Hematopoietic multipotent progenitor cell treated with erythropoietin and hydrocortisone succinate and interleukin-3 and kit ligand, for 8 days (in vitro differentiated cells): ENCODE data around the gene SMIM7.
"Not testable (repeated sequence)": the region's sequence is repeated elsewhere in the genome, so short reads cannot be mapped to it uniquely, and the experiment has no call there.

ENCODE experiments used
- DNase-seq: peaks from one replicate; pipeline ENCODE4 v3.0.0-alpha.2; 2015

The SMIM7 gene

DNA sequence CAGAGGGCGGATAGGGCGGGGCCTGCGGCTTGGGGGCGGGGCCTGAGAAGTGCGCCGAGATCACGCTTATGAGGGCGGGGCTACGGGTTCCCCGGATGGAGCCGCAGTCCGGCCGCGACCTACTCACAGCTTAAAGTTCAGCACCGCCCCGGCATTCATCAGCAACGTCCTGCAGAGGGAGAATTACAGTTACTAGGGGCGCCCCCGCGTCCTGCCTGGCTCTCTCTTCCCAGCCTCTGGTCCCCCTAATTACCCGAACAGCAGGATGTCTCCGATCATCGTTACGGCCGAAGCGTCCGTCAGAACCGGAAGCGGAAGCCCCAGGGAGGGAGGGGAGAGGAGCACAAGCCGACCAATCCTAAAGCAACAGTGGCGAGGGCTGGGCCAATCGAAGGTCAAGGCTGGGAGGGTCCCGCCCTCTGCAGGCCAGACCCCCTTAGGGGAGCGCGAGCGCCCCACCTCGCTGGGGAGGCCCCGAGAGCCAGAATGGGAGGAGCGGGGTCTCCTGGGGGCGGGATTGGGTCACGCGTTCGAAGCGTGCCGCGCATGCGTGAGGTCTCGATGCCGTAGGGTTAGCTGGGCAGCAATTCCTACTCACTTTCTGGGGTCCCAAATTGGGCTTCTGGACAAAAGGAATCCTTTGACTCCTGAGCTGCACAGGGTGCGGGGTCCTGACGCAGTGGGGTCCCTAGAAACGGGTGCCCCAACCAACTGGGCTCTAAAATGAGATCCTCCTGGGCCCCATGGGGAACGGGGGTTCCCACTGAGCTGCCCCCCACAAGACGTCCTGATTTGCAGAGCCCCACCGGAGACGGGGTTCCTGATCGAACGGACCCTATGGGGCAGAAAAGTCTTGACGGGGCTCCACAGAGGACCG, at the start of gene SMIM7:
TSS of gene SMIM7 (minus strand) at position 313 of the 877 bp plus-strand sequence. CDS start at position 279, 34 bp downstream.
- DNase-seq, result peak; percentile 99

DNA sequence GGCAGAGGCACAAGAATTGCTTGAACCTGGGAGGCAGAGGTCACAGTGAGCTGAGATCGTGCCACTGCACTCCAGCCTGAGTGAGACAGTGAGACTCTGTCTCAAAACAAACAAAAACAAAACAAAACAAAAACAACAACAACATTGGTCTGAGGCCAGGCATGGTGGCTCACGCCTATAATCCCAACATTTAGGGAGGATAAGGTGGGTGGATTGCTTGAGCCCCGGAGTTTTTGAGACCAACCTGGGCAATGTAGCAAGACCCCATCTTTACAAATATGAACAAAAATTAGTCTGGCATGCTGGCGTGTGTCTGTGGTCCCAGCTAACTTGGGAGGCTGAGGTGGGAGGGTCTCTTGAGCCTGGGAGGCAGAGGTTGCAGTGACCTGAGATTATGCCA, 43.7 kb upstream of the SMIM7 start:
- DNase-seq, result no peak

DNA sequence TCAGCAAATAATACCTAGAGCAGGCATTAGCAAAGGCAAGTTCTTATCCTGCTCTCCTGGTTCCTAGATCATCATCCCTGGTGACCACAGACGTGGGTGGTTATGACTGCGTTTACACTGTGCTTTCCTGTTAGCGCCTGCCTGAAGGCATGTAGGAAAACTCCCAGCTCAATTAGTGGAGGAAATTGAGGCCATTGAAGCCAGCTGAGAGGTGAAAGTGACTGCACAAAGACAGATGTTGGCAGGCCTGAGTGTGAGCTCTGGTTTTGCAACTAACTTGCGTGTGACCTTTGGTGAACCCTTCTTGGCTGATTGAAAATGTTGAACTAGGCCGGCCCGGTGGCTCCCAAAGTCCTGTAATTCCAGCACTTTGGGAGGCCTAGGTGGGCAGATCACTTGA, 42.2 kb upstream of the SMIM7 start:
- no peak for DNase-seq

DNA sequence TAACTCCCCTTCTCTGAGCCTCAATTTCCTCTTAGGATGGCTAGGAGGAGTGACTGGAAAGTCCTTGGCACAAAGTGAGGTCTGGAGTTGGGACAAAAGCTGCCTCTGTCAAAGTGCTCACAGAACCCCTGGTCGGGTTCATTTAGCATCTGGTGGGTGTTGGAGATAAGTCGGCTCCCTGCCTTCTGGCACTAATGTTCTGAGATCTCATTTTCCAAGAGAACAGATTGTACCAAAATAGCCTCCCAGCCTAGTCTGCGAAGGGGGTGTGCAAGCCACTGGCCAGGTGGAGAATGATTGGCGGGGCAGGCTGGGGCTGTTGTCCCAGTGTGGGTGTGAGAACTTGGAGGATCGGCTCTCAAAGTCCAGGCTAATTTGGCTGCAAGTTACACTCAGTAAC, 39.0 kb upstream of the SMIM7 start:
- no peak for DNase-seq

DNA sequence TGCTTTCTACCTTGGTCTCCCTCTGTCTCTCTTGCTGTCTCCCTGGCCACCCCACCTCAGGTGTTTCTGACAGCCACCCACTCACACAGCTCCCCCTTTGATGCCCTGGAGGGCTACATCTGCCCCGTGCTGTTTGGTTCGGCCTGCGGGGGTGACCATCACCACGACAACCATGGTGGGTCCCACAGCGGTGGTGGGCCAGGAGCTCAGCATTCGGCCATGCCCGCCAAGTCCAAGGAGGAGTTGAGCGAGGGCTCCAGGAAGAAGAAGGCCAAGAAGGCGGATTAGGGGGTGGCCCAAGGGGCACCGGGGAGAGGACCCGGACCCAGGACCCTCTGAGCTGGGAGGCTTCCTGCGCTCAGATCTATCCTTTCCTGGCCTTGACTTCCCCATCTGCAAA, 28.1 kb upstream of the SMIM7 start:
- no peak for DNase-seq

DNA sequence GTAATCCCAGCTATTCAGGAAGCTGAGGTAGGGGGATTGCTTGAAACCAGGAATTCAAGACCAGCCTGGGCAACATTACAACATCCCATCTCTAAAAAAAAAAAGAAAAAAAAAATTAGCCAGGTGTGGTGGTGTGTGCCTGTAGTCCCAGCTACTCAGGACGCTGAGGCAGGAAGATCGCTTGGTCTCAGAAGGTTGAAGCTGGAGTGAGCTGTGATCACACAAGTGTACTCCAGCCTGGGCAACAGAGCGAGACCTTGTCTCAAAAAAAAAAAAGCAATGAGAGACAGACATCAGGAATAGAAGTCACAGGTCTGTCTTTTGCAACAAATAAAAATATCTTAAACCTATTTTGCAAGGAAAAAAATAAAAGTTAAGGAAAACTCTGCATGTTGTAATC, 24.3 kb upstream of the SMIM7 start:
- DNase-seq, result no peak

DNA sequence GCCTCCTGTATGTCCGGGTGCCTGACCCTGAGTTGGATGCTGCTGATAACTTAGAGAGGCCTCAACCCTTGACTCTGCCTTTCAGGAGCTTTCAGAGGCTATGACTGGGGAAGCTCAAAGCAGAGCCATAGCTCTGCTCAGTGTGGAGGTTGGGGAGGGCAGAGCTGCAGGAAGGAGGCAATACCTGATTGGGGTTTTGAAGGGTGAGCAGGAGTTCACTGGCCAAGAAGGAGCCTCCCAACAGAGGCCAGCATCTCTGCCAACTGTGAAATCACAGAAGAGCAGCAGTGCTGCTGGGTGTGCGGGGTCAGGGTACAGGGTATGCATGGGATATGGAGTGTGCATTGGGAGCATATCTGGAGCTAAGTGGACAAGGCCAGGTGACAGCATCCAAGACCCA, 22.6 kb upstream of the SMIM7 start:
- DNase-seq, result no peak

DNA sequence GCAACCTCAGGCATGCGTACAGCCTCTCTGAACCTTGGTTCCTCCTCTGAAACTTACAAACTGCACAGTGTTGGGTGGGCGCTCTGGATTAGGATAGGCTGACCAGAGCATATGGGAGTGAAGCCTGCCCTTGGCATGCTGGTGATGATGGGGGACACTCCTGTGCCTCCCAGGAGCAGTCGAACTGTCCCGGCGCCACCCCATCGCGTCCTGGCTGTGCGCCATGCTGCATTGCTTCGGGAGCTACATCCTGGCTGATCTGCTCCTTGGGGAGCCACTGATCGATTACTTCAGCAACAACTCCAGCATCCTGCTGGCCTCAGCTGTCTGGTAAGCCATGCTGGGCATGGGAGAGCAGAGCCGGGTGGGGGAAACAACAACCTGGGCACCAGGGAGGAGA, 19.9 kb upstream of the SMIM7 start:
- no peak for DNase-seq

DNA sequence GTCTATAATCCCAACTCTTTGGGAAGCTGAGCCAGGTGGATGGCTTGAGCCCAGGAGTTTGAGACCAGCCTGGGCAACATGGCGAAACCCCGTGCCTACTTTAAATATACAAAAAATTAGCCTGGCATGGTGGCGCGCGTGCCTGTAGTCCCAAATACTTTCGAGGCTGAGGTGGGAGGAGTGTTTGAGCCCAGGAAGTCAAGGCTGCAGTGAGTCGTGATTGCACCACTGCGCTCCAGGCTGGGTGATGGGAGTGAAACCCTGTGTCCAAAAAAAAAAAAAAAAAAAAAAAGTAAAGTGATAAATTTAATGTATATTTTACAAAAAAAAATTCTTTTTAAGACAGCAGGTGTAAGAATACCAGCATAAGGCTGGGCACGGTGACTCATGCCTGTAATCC, 18.6 kb upstream of the SMIM7 start:
- DNase-seq, result no peak

DNA sequence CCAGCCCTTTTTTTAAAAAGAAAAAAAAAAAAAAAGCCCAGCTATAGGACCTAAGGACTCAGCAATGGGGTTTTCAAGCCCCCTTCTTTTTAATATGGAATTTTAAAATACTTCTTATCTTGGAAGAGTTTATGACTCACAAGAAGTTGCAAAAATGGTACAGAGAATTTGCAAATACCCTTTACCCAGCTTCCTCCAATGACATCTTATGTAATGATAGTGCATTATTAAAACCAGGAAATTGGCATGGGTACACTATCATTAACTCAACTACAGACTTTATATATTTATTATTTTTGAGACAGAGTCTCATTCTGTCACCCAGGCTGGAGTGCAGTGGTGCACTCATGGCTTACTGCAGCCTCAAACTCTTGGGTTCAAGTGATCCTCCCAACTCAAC, 17.1 kb upstream of the SMIM7 start:
- no peak for DNase-seq

DNA sequence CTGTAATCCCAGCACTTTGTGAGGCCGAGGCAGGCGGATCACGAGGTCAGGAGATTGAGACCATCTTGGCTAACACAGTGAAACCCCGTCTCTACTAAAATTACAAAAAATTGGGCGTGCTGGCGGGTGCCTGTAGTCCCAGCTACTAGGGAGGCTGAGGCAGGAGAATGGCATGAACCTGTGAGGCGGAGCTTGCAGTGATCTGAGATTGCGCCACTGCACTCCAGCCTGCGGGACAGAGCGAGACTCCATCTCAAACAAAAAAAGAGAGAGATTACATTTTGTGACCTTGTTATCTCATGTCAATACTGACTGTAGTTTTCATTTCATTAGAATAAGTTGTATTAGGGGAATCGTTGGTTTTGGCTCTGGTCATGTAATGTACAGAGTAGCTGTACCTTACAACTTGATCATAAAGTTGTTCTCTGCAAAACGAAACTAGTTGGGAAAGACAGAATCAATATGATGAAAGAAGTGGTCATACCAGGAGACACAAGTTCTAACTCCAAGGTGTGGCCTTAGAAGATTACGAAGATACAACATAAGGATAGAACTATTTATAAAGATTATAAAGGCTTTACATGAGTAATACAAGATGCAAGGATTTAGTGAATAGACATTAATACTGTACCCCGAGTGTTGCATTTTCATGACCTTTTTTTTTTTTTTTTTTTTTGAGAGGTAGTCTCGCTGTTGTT, 16.3 kb upstream of the SMIM7 start:
- DNase-seq, result no peak

DNA sequence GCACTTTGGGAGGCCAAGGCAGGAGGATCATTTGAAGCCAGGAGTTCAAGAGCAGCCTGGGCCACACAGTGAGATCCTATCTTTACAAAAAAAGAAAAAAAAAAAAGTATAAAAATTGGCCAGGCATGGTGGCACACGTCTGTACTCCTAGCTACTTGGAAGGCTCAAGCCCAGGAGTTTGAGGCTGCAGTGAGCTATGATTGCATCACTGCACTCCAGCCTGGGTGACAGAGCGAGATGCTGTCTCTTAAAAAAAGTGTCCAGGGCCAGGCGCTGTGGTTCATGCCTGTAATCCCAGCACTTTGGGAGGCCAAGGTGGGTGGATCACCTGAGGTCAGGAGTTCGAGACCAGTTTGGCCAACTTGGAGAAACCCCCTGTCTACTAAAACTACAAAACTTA, 13.9 kb upstream of the SMIM7 start:
- not testable (repeated sequence) for DNase-seq

DNA sequence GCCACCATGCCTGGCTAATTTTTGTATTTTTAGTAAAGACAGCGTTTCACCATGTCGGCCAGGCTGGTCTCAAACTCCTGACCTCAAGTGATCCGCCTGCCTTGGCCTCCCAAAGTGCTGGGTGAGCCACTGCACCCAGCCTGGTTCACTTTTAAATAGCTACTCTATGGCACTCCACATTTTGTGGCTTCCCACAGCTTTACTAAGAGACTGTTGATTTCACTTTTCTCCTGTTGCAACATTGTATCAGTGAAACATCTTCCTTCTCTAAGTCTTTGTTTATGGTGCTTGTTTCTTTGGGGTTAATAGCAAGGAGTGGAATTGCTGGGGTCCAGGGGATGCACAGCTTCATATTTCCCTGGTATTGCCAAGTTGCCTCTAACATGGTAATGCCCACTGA, 13.3 kb upstream of the SMIM7 start:
- no peak for DNase-seq

DNA sequence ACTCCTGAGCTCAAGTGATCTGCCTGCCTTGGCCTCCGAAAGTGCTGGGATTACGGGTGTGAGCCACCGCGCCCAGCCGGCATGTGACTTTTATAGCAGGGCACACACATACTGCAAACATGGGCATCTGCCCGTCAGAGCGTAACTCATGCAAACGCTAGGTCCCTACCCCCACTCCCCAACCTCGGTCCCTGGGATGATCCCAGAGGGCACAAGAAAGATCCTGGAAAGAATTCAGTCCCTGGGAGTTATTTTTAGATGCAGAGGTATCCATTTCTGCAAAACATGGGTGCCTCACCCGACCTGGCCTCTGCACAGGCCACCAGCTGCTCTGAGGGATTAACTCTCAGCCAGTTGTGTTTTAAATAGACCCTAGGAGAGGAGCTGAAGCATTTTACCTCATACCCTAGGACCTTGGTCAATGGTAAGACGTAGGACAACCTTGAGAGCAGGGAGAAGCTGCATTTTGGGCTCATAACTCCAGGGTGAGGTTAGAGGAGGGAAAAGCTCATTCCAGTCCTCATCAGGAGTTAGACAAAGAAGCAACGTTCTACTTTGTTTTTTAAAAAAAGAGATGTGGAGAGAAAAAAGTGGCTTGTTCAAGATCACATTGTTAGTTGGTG, 11.8 kb upstream of the SMIM7 start:
- no peak for DNase-seq

DNA sequence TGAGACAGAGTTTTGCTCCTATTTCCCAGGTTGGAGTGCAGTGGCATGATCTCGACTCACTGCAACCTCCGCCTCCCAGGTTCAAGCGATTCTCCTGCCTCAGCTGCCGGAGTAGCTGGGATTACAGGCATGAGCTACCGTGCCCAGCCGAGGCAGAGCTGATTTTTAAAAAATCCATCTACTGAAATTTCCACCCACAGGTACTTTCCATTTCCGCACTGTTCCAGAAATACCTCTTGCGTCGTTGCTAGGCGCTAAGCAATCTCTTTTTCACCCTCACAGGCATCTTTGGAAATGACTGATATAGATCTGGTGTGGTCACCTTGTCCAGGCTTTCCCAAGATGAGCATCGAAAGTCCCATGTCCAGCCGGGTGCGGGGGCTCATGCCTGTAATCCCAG, 10.3 kb upstream of the SMIM7 start:
- DNase-seq, result no peak

DNA sequence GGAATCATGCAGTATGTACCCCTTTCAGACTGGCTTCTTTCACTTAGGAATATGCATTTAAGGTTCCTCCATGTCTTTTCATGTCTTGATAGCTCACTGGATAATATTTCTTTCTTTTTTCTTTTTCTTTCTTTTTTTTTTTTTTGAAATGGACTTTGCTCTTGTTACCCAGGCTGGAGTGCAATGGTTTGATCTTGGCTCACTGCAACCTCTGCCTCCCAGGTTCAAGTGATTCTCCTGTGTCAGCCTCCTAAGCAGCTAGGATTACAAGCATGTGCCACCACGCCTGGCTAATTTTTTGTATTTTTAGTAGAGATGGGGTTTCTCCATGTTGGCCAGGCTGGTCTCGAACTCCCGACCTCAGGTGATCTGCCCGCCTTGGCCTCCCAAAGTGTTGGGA, 8.8 kb upstream of the SMIM7 start:
- DNase-seq, result not testable (repeated sequence)

DNA sequence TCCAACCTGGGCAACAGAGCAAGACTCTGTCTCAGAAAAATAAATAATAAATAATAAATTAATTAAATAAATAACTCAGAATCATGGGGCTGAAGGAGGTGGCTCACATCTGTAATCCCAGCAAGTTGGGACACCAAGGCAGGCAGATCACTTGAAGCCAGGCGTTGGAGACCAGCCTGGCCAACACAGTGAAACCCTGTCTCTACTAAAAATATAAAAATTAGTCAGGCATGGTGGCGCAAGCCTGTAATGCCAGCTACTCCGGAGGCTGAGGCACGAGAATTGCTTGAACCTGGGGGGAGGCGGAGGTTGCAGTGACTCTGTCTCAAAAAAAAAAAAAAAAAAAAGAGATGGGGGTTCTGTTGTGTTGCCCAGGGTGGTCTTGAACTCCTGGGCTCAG, 8.2 kb upstream of the SMIM7 start:
- DNase-seq, result no peak

DNA sequence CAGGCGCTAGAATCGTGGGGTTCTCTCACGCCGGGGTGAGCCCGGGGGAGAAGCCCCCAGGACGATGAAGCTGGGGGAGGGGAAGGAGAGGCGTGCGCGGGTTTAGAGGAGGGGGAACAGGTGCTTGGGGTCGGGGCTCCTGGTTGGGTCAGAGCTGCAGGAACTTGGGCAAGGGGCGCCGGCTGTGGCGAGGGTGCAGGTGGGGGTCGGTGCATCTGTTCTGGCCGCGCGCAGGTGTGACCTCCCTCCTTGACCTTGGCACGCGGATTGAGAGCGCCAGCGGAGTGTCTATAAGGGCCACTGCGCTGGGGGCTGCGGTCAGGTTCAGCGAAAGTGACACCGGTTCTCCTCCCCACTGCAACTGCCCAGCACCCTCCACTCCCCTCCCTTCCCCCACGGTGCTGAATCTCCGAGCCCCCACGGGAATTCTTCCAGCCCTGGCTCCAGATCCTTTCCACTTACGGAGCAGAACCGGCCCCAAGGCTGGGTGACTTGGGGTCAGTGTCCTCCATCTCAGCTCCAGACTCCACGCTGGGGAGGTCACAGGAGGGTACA, 1.6 kb upstream of the SMIM7 start:
- DNase-seq, result no peak

DNA sequence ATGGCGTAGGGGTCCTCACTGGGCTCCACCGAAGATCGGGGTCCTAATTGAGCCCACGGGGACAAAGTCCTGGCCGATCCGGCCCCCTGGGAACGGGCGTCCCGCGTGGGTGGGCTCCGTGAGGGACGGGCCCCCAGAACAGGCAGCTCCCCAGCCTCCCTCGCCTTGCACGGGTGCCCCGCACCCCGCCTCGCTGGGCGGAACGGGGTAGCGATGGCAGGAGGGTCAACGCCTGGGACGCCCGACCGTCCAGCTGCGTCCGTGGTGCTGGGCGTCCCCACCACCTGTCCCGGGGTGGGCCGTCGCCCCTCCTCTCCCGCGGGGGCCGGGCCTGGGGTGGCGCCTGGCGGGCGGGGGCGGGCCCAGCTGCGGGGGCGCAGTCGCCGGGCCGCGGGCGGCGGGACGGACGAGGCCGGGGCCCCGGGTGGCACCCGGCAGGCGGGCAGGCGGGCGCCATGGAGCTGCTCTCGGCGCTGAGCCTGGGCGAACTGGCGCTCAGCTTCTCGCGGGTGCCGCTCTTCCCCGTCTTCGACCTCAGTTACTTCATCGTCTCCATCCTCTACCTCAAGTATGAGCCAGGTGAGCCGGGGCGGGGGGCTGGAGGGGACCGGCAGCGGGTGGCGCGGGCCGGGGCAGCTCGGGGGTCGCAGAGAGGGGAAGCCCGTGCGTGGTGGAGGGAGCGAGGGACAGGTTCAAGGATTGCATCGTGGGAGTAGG, 977 bp upstream of the SMIM7 start, which contains the start of gene TMEM38A:
TSS of gene TMEM38A (plus strand) at position 377 of the 717 bp plus-strand sequence. CDS start at position 456, 79 bp downstream.
- no peak for DNase-seq

DNA sequence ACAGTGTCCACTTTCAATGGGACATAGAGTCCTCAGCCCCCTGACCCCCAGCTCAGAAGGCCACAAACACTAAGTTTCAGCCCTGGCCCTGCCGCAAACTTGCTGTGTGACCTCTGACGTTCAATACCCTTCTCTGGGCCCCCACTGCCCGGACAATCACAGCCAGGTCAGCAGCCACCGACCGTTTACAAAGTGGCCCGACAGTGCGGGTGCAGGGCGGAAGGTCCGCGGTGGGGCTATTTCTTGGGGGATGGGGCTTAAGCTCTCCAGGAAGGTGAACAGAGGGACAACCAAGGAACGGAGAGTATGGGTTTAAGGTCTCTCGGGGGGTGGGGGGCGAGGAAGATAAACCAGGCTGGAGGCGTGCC, 496 bp downstream of the SMIM7 start:
- DNase-seq, result no peak

DNA sequence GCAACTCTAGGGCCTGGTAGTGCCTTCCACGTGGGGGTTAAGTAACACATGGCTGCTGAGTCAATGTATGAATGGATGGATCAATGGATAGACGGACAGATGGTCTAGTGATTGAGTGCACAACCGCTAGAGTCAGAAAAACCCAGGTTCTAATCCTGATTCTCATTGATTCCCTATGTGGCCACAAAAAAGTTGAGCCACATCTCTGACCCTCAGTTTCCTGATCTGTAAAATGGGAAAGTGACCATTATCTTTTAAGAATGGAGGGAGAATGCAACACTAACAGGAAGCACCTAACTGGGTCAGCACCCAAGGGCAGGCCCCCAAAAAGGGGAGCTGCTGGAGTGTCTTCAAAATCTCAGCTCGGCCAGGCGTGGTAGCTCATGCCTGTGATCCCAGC, 2.6 kb downstream of the SMIM7 start:
- no peak for DNase-seq

DNA sequence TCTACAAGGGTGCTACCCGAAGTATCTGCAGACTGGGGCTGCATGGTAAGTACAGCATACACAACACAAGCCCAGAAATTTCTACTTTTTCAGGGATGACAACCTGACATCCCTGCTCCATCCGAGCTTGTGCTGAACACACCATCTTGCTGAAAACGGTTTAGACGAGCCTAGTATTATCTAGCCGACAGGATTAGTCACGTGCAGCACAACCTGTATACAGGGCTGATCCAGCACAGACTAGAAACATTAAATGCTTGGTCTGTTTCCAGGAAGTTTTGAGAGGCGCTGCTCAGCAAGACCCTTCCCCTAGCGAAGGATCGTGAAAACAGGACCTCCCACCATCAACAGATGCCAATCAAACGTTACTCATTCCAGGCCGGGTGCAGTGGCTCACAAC, 4.2 kb downstream of the SMIM7 start:
- DNase-seq, result no peak

DNA sequence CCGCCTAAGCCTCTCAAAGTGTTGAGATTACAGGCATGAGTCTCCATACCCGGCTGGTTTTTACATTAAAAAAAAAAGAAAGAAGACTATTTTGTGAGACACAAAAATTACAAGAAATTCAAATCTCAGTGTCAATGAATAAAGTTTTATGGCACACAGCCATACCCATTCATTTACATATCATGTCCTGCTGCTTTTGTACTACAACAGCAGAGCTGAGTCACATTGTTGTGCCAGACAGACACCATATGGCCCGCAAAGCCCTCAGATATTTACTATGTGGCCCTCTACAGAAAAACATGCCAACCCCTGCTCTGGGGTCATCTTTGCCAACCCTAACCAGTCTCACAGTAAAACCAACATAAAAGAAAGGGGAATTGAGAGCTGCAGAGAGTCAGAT, 5.3 kb downstream of the SMIM7 start:
- no peak for DNase-seq
